ELR (cell line): ENCODE data around the gene TTC7B.

Source experiments
- DNase-seq: peaks from one replicate; pipeline ENCODE4 v3.0.0-alpha.2; 2015; ENCODE audit warnings: low read depth

TTC7B gene

GRCh38 chr14:90674716-90675115 lies 141.5 kb downstream of the TTC7B start:
- no peak for DNase-seq

GRCh38 chr14:90674043-90674670 lies 142.1 kb downstream of the TTC7B start:
- DNase-seq: no peak

GRCh38 chr14:90671382-90672234 lies 144.6 kb downstream of the TTC7B start:
- no peak for DNase-seq

GRCh38 chr14:90669731-90670130 lies 146.5 kb downstream of the TTC7B start:
- DNase-seq: no peak

- DNase-seq: no peak
Measured at GRCh38 chr14:90666571-90666970, 149.7 kb downstream of the TTC7B start.

- no peak for DNase-seq
Measured at GRCh38 chr14:90665321-90666000, 150.8 kb downstream of the TTC7B start.

GRCh38 chr14:90664911-90665310 lies 151.3 kb downstream of the TTC7B start:
- no peak for DNase-seq

GRCh38 chr14:90663680-90664079 lies 152.6 kb downstream of the TTC7B start:
- DNase-seq: no peak

- DNase-seq: no peak
Measured at GRCh38 chr14:90663140-90663539, 153.1 kb downstream of the TTC7B start.

- no peak for DNase-seq
Measured at GRCh38 chr14:90661866-90662265, 154.4 kb downstream of the TTC7B start.

GRCh38 chr14:90660865-90661570 lies 155.2 kb downstream of the TTC7B start:
- DNase-seq: no peak

GRCh38 chr14:90659156-90659555 lies 157.1 kb downstream of the TTC7B start:
- DNase-seq: no peak

- peak; percentile 90 for DNase-seq
Measured at GRCh38 chr14:90658541-90658967, 157.7 kb downstream of the TTC7B start.

GRCh38 chr14:90656973-90657372 lies 159.3 kb downstream of the TTC7B start:
- no peak for DNase-seq

- no peak for DNase-seq
Measured at GRCh38 chr14:90655829-90656228, 160.4 kb downstream of the TTC7B start.

GRCh38 chr14:90654831-90655276 lies 161.4 kb downstream of the TTC7B start:
- no peak for DNase-seq

- DNase-seq: no peak
Measured at GRCh38 chr14:90652626-90653025, 163.6 kb downstream of the TTC7B start.

GRCh38 chr14:90651976-90652560 lies 164.2 kb downstream of the TTC7B start:
- no peak for DNase-seq

- no peak for DNase-seq
Measured at GRCh38 chr14:90651271-90651804, 164.9 kb downstream of the TTC7B start.

- DNase-seq: no peak
Measured at GRCh38 chr14:90649557-90650135, 166.6 kb downstream of the TTC7B start.

GRCh38 chr14:90649083-90649482 lies 167.1 kb downstream of the TTC7B start:
- no peak for DNase-seq
